ENCODE data around the gene MARVELD2.
"Not testable (repeated sequence)": the region's sequence is repeated elsewhere in the genome, so short reads cannot be mapped to it uniquely, and the experiment has no call there.

The MARVELD2 gene

GRCh38 chr5:69414885-69415583, at the start of gene MARVELD2:
Gene MARVELD2 (plus strand): TSS chr5:69415116. CDS start chr5:69419386, 4,270 bp downstream.
- peak; percentile 73 for DNase-seq

GRCh38 chr5:69367697-69368279, 47.1 kb upstream of the MARVELD2 start:
- no peak for DNase-seq

GRCh38 chr5:69368458-69369339, 46.2 kb upstream of the MARVELD2 start:
- no peak for DNase-seq

GRCh38 chr5:69369340-69370121, 45.4 kb upstream of the MARVELD2 start, which contains the start of the genes AK6, RAD17 and TAF9:
Gene AK6 (minus strand): TSS chr5:69369520. CDS start chr5:69369490, 30 bp downstream.
Gene RAD17 (plus strand): TSS chr5:69369818. CDS start chr5:69372209, 2,391 bp downstream.
Gene TAF9 (minus strand): TSS chr5:69369520. CDS start chr5:69365737, 3,783 bp downstream.
- DNase-seq, result peak; percentile 79

GRCh38 chr5:69370335-69370734, 44.6 kb upstream of the MARVELD2 start:
- DNase-seq, result not testable (repeated sequence)

- no peak for DNase-seq
Measured at GRCh38 chr5:69372394-69372793, 42.5 kb upstream of the MARVELD2 start.

GRCh38 chr5:69374911-69375446, 39.9 kb upstream of the MARVELD2 start:
- DNase-seq, result no peak

GRCh38 chr5:69378376-69378775, 36.5 kb upstream of the MARVELD2 start:
- DNase-seq, result no peak

GRCh38 chr5:69404659-69405330, 10.1 kb upstream of the MARVELD2 start:
- no peak for DNase-seq

- DNase-seq, result peak; percentile 1
Measured at GRCh38 chr5:69415584-69415958, 655 bp downstream of the MARVELD2 start.

GRCh38 chr5:69416180-69416579, 1.3 kb downstream of the MARVELD2 start:
- no peak for DNase-seq

- DNase-seq, result no peak
Measured at GRCh38 chr5:69416699-69417098, 1.8 kb downstream of the MARVELD2 start.

GRCh38 chr5:69418554-69418953, 3.6 kb downstream of the MARVELD2 start:
- no peak for DNase-seq

GRCh38 chr5:69431424-69432303, 16.7 kb downstream of the MARVELD2 start:
- no peak for DNase-seq

GRCh38 chr5:69432412-69433206, 17.7 kb downstream of the MARVELD2 start:
- no peak for DNase-seq

- DNase-seq, result not testable (repeated sequence)
Measured at GRCh38 chr5:69435276-69435884, 20.5 kb downstream of the MARVELD2 start.

GRCh38 chr5:69444127-69444754, 29.3 kb downstream of the MARVELD2 start:
- DNase-seq, result no peak

- DNase-seq, result no peak
Measured at GRCh38 chr5:69449511-69449910, 34.6 kb downstream of the MARVELD2 start.

GRCh38 chr5:69450116-69450515, 35.2 kb downstream of the MARVELD2 start:
- no peak for DNase-seq
